OCI-LY7 (cell line): ENCODE data around the gene OXLD1. TPM values are rescaled to one million over a fixed set of nuclear protein-coding genes. Genes with fewer than 3 reads are reported as not detected.

Experiments used
- BruUV-seq: library from RNA; stranded (reverse); fragments of 400-500 nt; replicated peaks from 2 replicates; lab custom pipeline; 2021; lab: Mats Ljungman, UMichigan
- CTCF ChIA-PET: fragments of 300-600 bp; sonication (Branson Sonifier 250); formaldehyde crosslinking; loops from one replicate; lab custom pipeline; 2022; ENCODE audit warnings: antibody characterized with exemption; ENCODE audit not compliant: unreplicated experiment; lab: Charles Lee
- POLR2A ChIA-PET: fragments of 300-600 bp; sonication (Branson Sonifier 250); formaldehyde crosslinking; loops from one replicate; lab custom pipeline; 2022; ENCODE audit warnings: antibody characterized with exemption; lab: Charles Lee
- DNase-seq: peaks from one replicate; pipeline ENCODE4 v3.0.0-alpha.2; 2015; ENCODE audit warnings: low spot score
- H2AFZ ChIP-seq: fragments of 200-600 bp; sonication (generic), shearing (Covaris generic); 2 replicates; pipeline ENCODE4 v1.6.1; 2014; ENCODE audit warnings: mild to moderate bottlenecking, antibody characterized with exemption, low read length, moderate library complexity
- H3K27ac ChIP-seq: fragments of 200-600 bp; sonication (generic); 2 replicates; pipeline ENCODE4 v1.5.1; 2014; ENCODE audit warnings: mixed run types, low read depth, mild to moderate bottlenecking, moderate library complexity, low read length, inconsistent platforms; ENCODE audit not compliant: poor library complexity, severe bottlenecking
- H3K36me3 ChIP-seq: fragments of 200-600 bp; sonication (generic); 2 replicates; pipeline ENCODE4 v1.6.1; 2014; ENCODE audit warnings: mild to moderate bottlenecking, antibody characterized with exemption, low read length, moderate library complexity, mixed read lengths; ENCODE audit not compliant: insufficient read depth
- H3K4me1 ChIP-seq: fragments of 200-600 bp; sonication (generic); 2 replicates; pipeline ENCODE4 v1.5.1; 2014; ENCODE audit warnings: mild to moderate bottlenecking, low read length; ENCODE audit not compliant: insufficient read depth, poor library complexity, severe bottlenecking
- H3K4me2 ChIP-seq: fragments of 200-600 bp; sonication (generic); 2 replicates; pipeline ENCODE4 v1.6.1; 2014; ENCODE audit warnings: mild to moderate bottlenecking, low read length
- H3K4me3 ChIP-seq: fragments of 200-600 bp; sonication (generic); 2 replicates; pipeline ENCODE4 v1.5.1; 2014; ENCODE audit warnings: mild to moderate bottlenecking, low read depth, low read length; ENCODE audit not compliant: poor library complexity, severe bottlenecking
- H3K79me2 ChIP-seq: fragments of 200-600 bp; sonication (generic); 2 replicates; pipeline ENCODE4 v1.6.1; 2016; ENCODE audit warnings: low read depth, mild to moderate bottlenecking, low read length, moderate library complexity, mixed read lengths; ENCODE audit not compliant: insufficient read depth
- H3K9me2 ChIP-seq: fragments of 200-600 bp; sonication (generic); 2 replicates; pipeline ENCODE4 v1.6.1; 2016; ENCODE audit warnings: mild to moderate bottlenecking, low read length, mixed read lengths; ENCODE audit not compliant: insufficient read depth
- H3K9me3 ChIP-seq: fragments of 200-600 bp; sonication (generic); 2 replicates; pipeline ENCODE4 v1.6.1; 2014; ENCODE audit warnings: mild to moderate bottlenecking, mixed run types, low read length, mixed read lengths
- H4K20me1 ChIP-seq: fragments of 200-600 bp; sonication (generic); 2 replicates; pipeline ENCODE4 v1.6.1; 2014; ENCODE audit warnings: mild to moderate bottlenecking, antibody characterized with exemption, low read length, moderate library complexity, mixed read lengths; ENCODE audit not compliant: insufficient read depth
- CTCF ChIP-seq: fragments of 200-600 bp; sonication (generic); conservative IDR thresholded peaks from 2 replicates; pipeline ENCODE4 v1.5.1; 2014; ENCODE audit warnings: mild to moderate bottlenecking, antibody characterized with exemption, low read length, moderate library complexity, mixed read lengths
- EZH2phosphoT487 ChIP-seq: fragments of 200-600 bp; sonication (generic); IDR thresholded peaks from 2 replicates; pipeline ENCODE4 v1.6.1; 2018; ENCODE audit warnings: low read depth, borderline replicate concordance, mild to moderate bottlenecking, mixed run types, antibody characterized with exemption, low read length, moderate library complexity, mixed read lengths
- intact Hi-C: fragments of 100-400 bp; cut with micrococcal nuclease; formaldehyde crosslinking; loops from one replicate; pipeline ENCODE4 v1.10.0; 2022; ENCODE audit not compliant: unreplicated experiment
- total RNA-seq, 2 experiments: library from RNA; depleted of rRNA in 1 of 2; stranded (reverse); fragments of >200 nt in 1 of 2; shearing (Covaris generic) in 1 of 2; gene quantifications; 2 replicates each; pipeline ENCODE4 v1.2.3, GENCODE V29; 2014 to 2022

OXLD1 gene
- total RNA-seq, 2 experiments from 2014 or later: 116 to 151 TPM

DNA sequence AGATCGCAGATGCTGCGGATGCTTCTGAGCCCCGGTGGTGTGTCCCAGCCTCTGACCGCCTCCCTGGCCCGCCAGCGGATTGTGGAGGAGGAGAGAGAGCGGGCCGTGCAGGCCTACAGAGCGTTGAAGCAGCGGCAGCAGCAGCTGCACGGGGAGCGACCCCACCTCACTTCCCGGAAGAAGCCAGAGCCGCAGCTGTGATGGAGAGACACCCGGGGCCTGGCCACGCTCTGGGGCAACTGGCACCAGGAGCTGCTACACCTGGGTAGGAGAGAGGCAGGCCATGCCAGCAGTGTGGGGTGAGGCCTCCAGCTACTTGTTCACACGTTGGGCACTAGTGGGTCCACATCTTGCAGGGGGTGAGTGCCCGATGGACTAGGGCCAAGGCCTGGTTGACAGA is 6.1 kb upstream of the OXLD1 start:
- H3K4me1 ChIP-seq: peaks cover 10% of the 10 kb centered on the region
- H3K79me2 ChIP-seq: peaks cover 14% of the 10 kb centered on the region; the same call in 1 of the 2 replicates
- POLR2A ChIA-PET: no interaction called here
- no peak for TF ChIP-seq CTCF
- TF ChIP-seq EZH2phosphoT487: no peak
- H2AFZ ChIP-seq: no peak overlapping the region
- peaks cover 78% of the 10 kb centered on the region for H3K36me3 ChIP-seq
- intact Hi-C loops: no loop called here
- H3K27ac ChIP-seq: no peak overlapping the region
- CTCF ChIA-PET: no interaction called here
- BruUV-seq: no TSS peak
- H3K4me3 ChIP-seq: no peak overlapping the region
- no peak overlapping the region for H3K4me2 ChIP-seq
- no peaks in the 10 kb centered on the region for H4K20me1 ChIP-seq
- H3K9me2 ChIP-seq: no peaks in the 10 kb centered on the region
- no peaks in the 10 kb centered on the region for H3K9me3 ChIP-seq
- no peak for DNase-seq

- Histone ChIP-seq H3K27ac (no peak overlapping the region), H3K9me3 (no peaks in the 10 kb centered on the region), H3K4me2 (peak overlapping the region; percentile 98), H3K4me3 (peak overlapping the region; percentile 100), H3K9me2 (no peaks in the 10 kb centered on the region), H3K36me3 (peaks cover 70% of the 10 kb centered on the region), H2AFZ (no peak overlapping the region), H3K79me2 (peaks cover 36% of the 10 kb centered on the region), H4K20me1 (no peaks in the 10 kb centered on the region), H3K4me1 (peaks cover 25% of the 10 kb centered on the region)
- intact Hi-C loops: loop anchor here (1.0 kb wide), 1 partner anchor 16 kb away; the partner anchor contains the start of gene ARL16
- peak; percentile 82 for TF ChIP-seq CTCF
- no peak for TF ChIP-seq EZH2phosphoT487
- CTCF ChIA-PET: interaction anchor here (0.6 kb wide), 1 partner anchor 342 kb away, joined by 3 read pairs; no protein-coding TSS in a partner anchor
- no TSS peak for BruUV-seq
- peak; percentile 54 for DNase-seq
- POLR2A ChIA-PET: interaction anchor here (1.1 kb wide), 1 partner anchor 11 kb away, joined by 3 read pairs; no protein-coding TSS in a partner anchor
These were observed 1.3 kb upstream of the OXLD1 start for GRCh38 chr17:81667754-81668153.

DNA sequence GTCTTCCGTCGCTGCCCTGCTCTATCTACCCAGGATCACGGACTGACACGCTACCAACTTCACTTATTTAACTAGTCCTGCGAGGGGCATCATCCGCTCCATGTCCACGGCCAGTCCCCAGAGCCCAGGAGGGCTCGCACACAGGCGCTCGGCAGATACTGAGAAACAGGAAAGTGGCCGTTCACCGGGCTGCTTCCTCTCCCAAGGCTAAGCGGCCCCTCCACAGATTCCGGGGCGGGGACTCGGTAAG is 388 bp downstream of the OXLD1 start:
- Histone ChIP-seq H4K20me1 (no peaks in the 10 kb centered on the region), H2AFZ (peak overlapping the region; percentile 8; the same call in 1 of the 2 replicates), H3K9me2 (no peaks in the 10 kb centered on the region), H3K79me2 (peaks cover 36% of the 10 kb centered on the region), H3K4me2 (peak overlapping the region; percentile 88), H3K36me3 (peaks cover 52% of the 10 kb centered on the region), H3K4me3 (peak overlapping the region; percentile 100), H3K27ac (peak overlapping the region; percentile 62), H3K4me1 (peaks cover 25% of the 10 kb centered on the region), H3K9me3 (no peaks in the 10 kb centered on the region)
- ChIA-PET POLR2A (interaction anchor here (2.1 kb wide), 1 partner anchor 17 kb away, joined by 8 read pairs; the partner anchor contains the start of genes ARL16 and HGS), CTCF (no interaction called here)
- TF ChIP-seq EZH2phosphoT487: no peak
- no peak for TF ChIP-seq CTCF
- BruUV-seq: TSS peak; percentile 85
- DNase-seq: peak; percentile 45
- intact Hi-C loops: loop anchor here (1.0 kb wide), 1 partner anchor 29 kb away; the partner anchor contains the start of genes NPLOC4 and TSPAN10
